Measurements from ENCODE around the gene DOCK9. TPM values are rescaled to one million over a fixed set of nuclear protein-coding genes. Genes with fewer than 3 reads are reported as not detected.

Gene DOCK9
- total and polyA plus RNA-seq, 9 of the 15 experiments (the other 6 are each of a cell fraction or from before 2014, with no cell fraction given), result 3.5 to 25.3 (median 16.7) TPM

DNA sequence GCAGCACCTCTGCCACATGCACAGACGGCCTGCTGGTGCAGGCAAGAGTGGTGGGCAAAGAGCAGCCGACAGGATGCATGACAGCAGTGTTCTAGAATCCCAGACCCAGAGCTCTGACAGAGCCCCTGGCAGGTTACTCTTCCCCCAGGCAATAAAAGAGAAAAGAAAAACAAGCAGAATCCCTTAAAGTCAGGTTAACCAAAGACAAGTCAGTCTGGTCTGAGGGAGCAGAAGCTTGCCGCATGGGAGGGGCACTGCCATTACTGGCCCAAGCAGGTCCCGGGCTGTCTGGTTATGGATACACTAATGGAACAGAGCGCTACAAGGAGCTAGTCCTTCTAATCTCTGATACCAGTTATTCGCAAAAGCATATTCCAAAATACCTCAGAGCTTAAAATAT lies 36.1 kb upstream of the DOCK9 start (continued):
- no peak for TF ChIP-seq ZNF699 (CRISPR knock-in tag; IDR thresholded peaks at IDR 0.05; ENCODE audit: insufficient replicate concordance)

GRCh38 chr13:99012539-99012938 lies 34.7 kb upstream of the DOCK9 start:
- in situ Hi-C loops (cut with MboI) (no loop called here), intact Hi-C loops (cut with micrococcal nuclease) (no loop called here)
- 64% methylated on average over 1 of the region's 1 CpG for WGBS (ENCODE audit: insufficient coverage, low coverage, missing lambda C conversion rate)
- Histone ChIP-seq H2AFZ (ENCODE audit: low read depth, low read length) (no peak overlapping the region), H3K79me2 (ENCODE audit: control insufficient read depth, insufficient read depth, low read length) (peaks cover 4% of the 10 kb centered on the region; the same call in 2 of the 3 replicates), H3K4me2 (ENCODE audit: insufficient read depth, low read length) (no peak overlapping the region), H3K4me3 (no peak overlapping the region), H3K4me1 (replicated peaks in 1 of 2; ENCODE audit: control insufficient read depth in 2 of 2, insufficient read depth in 2 of 2, low read length in 2 of 2) (peaks cover 5 to 14% of the 10 kb centered on the region in 2 experiments; a peak in 4 of 5 replicates), H3K36me3 (ENCODE audit: control insufficient read depth, insufficient read depth, low read length) (no peaks in the 10 kb centered on the region), H3K9ac (ENCODE audit: insufficient read depth in 1 of 2, low read depth in 2 of 2, low read length in 2 of 2) (no peak overlapping the region), H3K27ac (ENCODE audit: extremely low read depth, low read depth, low read length) (no peak overlapping the region), H3K9me3 (replicated peaks; ENCODE audit: control insufficient read depth, insufficient read depth, low read depth, low read length) (no peaks in the 10 kb centered on the region), H4K20me1 (replicated peaks; ENCODE audit: control insufficient read depth, insufficient read depth, low read length) (no peaks in the 10 kb centered on the region), H3K9me1 (ENCODE audit: control insufficient read depth, insufficient read depth, low read length) (peaks cover 4% of the 10 kb centered on the region), H3K27me3 (ENCODE audit: control insufficient read depth in 2 of 2, insufficient read depth in 2 of 2, low read length in 2 of 2) (no peaks in the 10 kb centered on the region)
- BruUV-seq (replicated peaks), result no TSS peak
- POLR2A ChIA-PET, result interaction anchor here (0.5 to 1.0 kb wide), 4 partner anchors 11 to 95 kb away, joined by 3 read pairs; no protein-coding TSS in a partner anchor
- DNase-seq (ENCODE audit: extremely low read depth in 1 of 4, low spot score in 3 of 4) (no peak), ATAC-seq (no peak), FAIRE-seq (no peak)
- CTCF ChIA-PET (ENCODE audit: low intra/inter-chr PET ratio), result no interaction called here
- TF ChIP-seq ZNF561 (CRISPR knock-in tag; conservative IDR thresholded peaks at IDR 0.05), result no peak
- TF ChIP-seq RBM17 (IDR thresholded peaks at IDR 0.05; ENCODE audit: borderline replicate concordance, low read depth, low read length), result no peak
- no peak for TF ChIP-seq PTBP1 (IDR thresholded peaks at IDR 0.05; ENCODE audit: low read depth, low read length)
- TF ChIP-seq RBM25 (IDR thresholded peaks at IDR 0.05; ENCODE audit: low read depth, low read length, severe bottlenecking), result no peak
- no peak for TF ChIP-seq ZNF121 (CRISPR knock-in tag; conservative IDR thresholded peaks at IDR 0.05)
- no peak for TF ChIP-seq ZNF232 (CRISPR knock-in tag; IDR thresholded peaks at IDR 0.05)
- no peak for TF ChIP-seq GTF2E2 (tag; IDR thresholded peaks at IDR 0.05)
- TF ChIP-seq, protein P1, sequence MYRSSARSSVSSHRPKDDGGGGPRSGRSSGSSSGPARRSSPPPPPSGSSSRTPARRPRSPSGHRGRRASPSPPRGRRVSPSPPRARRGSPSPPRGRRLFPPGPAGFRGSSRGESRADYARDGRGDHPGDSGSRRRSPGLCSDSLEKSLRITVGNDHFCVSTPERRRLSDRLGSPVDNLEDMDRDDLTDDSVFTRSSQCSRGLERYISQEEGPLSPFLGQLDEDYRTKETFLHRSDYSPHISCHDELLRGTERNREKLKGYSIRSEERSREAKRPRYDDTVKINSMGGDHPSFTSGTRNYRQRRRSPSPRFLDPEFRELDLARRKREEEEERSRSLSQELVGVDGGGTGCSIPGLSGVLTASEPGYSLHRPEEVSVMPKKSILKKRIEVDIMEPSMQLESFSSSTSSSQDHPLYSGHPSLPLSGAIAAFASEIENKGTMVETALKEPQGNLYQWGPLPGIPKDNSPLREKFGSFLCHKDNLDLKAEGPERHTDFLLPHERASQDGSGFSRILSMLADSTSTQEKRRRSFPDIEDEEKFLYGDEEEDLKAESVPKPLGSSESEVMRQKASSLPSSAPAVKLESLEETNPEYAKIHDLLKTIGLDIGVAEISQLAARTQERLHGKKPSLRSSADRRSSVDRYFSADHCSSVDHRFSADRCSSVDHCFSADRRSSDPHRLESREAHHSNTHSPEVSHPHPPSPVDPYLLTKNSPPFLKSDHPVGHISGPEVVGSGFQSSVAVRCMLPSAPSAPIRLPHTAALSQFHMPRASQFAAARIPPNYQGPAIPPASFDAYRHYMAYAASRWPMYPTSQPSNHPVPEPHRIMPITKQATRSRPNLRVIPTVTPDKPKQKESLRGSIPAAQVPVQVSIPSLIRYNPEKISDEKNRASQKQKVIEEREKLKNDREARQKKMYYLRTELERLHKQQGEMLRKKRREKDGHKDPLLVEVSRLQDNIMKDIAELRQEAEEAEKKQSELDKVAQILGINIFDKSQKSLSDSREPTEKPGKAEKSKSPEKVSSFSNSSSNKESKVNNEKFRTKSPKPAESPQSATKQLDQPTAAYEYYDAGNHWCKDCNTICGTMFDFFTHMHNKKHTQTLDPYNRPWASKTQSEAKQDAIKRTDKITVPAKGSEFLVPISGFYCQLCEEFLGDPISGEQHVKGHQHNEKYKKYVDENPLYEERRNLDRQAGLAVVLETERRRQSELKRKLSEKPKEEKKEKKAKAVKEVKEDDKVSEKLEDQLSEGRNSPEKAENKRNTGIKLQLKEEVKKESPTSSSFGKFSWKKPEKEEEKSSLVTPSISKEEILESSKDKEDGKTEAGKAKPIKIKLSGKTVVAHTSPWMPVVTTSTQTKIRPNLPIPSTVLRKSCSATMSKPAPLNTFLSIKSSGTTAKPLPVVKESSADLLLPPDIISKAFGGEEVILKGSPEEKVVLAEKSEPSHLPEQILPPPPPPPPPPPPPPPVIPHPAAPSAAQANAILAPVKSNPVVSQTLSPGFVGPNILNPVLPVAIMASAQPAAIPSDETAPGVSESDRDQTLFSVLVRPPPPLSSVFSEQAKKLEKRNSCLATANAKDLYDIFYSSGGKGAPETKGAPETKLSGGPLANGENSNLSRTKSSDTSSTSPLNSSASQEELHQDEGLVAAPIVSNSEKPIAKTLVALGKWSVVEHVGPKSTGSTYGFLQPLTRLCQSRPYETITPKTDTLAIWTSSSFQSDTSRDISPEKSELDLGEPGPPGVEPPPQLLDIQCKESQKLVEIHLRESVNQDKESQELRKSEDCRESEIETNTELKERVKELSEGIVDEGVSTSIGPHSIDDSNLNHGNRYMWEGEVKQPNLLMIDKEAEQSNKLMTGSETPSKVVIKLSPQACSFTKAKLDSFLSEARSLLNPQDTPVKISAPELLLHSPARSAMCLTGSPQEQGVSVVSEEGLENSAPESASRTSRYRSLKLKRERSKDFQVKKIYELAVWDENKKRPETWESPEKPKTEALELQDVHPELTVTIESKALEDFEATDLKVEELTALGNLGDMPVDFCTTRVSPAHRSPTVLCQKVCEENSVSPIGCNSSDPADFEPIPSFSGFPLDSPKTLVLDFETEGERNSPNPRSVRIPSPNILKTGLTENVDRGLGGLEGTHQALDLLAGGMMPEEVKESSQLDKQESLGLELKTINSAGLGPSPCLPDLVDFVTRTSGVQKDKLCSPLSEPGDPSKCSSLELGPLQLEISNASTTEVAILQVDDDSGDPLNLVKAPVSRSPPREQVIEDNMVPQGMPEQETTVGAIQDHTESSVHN (IDR thresholded peaks at IDR 0.05; ENCODE audit: borderline replicate concordance in 1 of 2, low read depth in 1 of 2), result no peak
- no peak for TF ChIP-seq TGIF2 (CRISPR knock-in tag; IDR thresholded peaks at IDR 0.05)
- no peak for TF ChIP-seq GMEB1 (CRISPR knock-in tag; IDR thresholded peaks at IDR 0.05)
- TF ChIP-seq ZBTB8A (IDR thresholded peaks at IDR 0.05; ENCODE audit: partially characterized antibody), result no peak

Data from K562 (cell line).